Activated T-cell treated with anti-CD3 and anti-CD28 coated beads for 48 hours (primary cell): ENCODE measurements around the gene EXOC6B.
"Not testable (repeated sequence)": the region's sequence is repeated elsewhere in the genome, so short reads cannot be mapped to it uniquely, and the experiment has no call there.

Source experiments
- DNase-seq: peaks from one replicate; pipeline ENCODE4 v3.0.0-alpha.2; 2020; ENCODE audit warnings: low read depth

The EXOC6B gene

GRCh38 chr2:72427022-72427861 lies 398.6 kb downstream of the EXOC6B start:
- DNase-seq: no peak

- no peak for DNase-seq
These were observed 399.8 kb downstream of the EXOC6B start for GRCh38 chr2:72425996-72426395.

GRCh38 chr2:72423756-72424155 lies 402.1 kb downstream of the EXOC6B start:
- DNase-seq: no peak

- DNase-seq: not testable (repeated sequence)
These were observed 404.0 kb downstream of the EXOC6B start for GRCh38 chr2:72421771-72422379.

GRCh38 chr2:72415781-72416475 lies 409.9 kb downstream of the EXOC6B start:
- no peak for DNase-seq

GRCh38 chr2:72415241-72415661 lies 410.6 kb downstream of the EXOC6B start:
- DNase-seq: no peak

- no peak for DNase-seq
These were observed 411.6 kb downstream of the EXOC6B start for GRCh38 chr2:72414137-72414760.

GRCh38 chr2:72413716-72414115 lies 412.1 kb downstream of the EXOC6B start:
- DNase-seq: no peak

GRCh38 chr2:72412214-72412613 lies 413.6 kb downstream of the EXOC6B start:
- no peak for DNase-seq

GRCh38 chr2:72399879-72400278 lies 426.0 kb downstream of the EXOC6B start:
- DNase-seq: no peak

- no peak for DNase-seq
These were observed 430.7 kb downstream of the EXOC6B start for GRCh38 chr2:72395096-72395495.

GRCh38 chr2:72394541-72395070 lies 431.2 kb downstream of the EXOC6B start:
- no peak for DNase-seq

GRCh38 chr2:72389447-72389846 lies 436.4 kb downstream of the EXOC6B start:
- DNase-seq: no peak

GRCh38 chr2:72388263-72388662 lies 437.6 kb downstream of the EXOC6B start:
- no peak for DNase-seq

- no peak for DNase-seq
These were observed 439.5 kb downstream of the EXOC6B start for GRCh38 chr2:72386288-72386687.

- no peak for DNase-seq
These were observed 447.0 kb downstream of the EXOC6B start for GRCh38 chr2:72378753-72379348.

GRCh38 chr2:72367530-72368225 lies 458.2 kb downstream of the EXOC6B start:
- no peak for DNase-seq

- no peak for DNase-seq
These were observed 462.4 kb downstream of the EXOC6B start for GRCh38 chr2:72363406-72363805.

GRCh38 chr2:72362733-72363132 lies 463.1 kb downstream of the EXOC6B start:
- no peak for DNase-seq

- DNase-seq: no peak
These were observed 464.3 kb downstream of the EXOC6B start for GRCh38 chr2:72361521-72361920.

GRCh38 chr2:72361042-72361441 lies 464.8 kb downstream of the EXOC6B start:
- DNase-seq: no peak
